ENCODE data around the gene SNRNP25. TPM values are rescaled to one million over a fixed set of nuclear protein-coding genes. Genes with fewer than 3 reads are reported as not detected.
A peak's percentile ranks its signal among the peaks of the same experiment; 100 is the strongest.

SNRNP25 gene
- total and polyA plus RNA-seq, 9 of the 15 experiments (the other 6 are each of a cell fraction or from before 2014, with no cell fraction given): 59.0 to 176 (median 108) TPM

- in situ Hi-C loops (cut with MboI) (no loop called here), intact Hi-C loops (cut with micrococcal nuclease) (no loop called here)
- no peak for TF ChIP-seq ZBTB26 (CRISPR knock-in tag; IDR thresholded peaks at IDR 0.05)
- TF ChIP-seq POLR2A (conservative IDR thresholded peaks at IDR 0.05): 0 out of 2 replicates have a peak, but pooled peaks have one; percentile 40
- no peak for TF ChIP-seq SNIP1 (IDR thresholded peaks at IDR 0.05; ENCODE audit: low read depth)
- TF ChIP-seq RBBP5 (IDR thresholded peaks at IDR 0.05; ENCODE audit: borderline replicate concordance, insufficient read depth, low read length, poor library complexity, severe bottlenecking): no peak
- no peak for TF ChIP-seq MTA3 (IDR thresholded peaks at IDR 0.05; ENCODE audit: borderline replicate concordance)
- TF ChIP-seq, protein P1, sequence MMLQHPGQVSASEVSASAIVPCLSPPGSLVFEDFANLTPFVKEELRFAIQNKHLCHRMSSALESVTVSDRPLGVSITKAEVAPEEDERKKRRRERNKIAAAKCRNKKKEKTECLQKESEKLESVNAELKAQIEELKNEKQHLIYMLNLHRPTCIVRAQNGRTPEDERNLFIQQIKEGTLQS (IDR thresholded peaks at IDR 0.05): 0 out of 2 replicates have a peak, but pooled peaks have one; percentile 0
- TF ChIP-seq, protein P1 (CRISPR knock-in tag; conservative IDR thresholded peaks at IDR 0.05): no peak
- TF ChIP-seq CREB1 (IDR thresholded peaks at IDR 0.05): no peak
- TF ChIP-seq CREB1 (CRISPR knock-in tag; IDR thresholded peaks at IDR 0.05): no peak
- TF ChIP-seq BRD9 (IDR thresholded peaks at IDR 0.05; ENCODE audit: low read depth, partially characterized antibody): no peak
- no peak for TF ChIP-seq SPI1 (IDR thresholded peaks at IDR 0.05; ENCODE audit: borderline replicate concordance, low read depth, low read length)
- no peak for TF ChIP-seq DEAF1 (CRISPR knock-in tag; IDR thresholded peaks at IDR 0.05)
- no peak for TF ChIP-seq ZNF23 (CRISPR knock-in tag; IDR thresholded peaks at IDR 0.05)
- TF ChIP-seq ZC3H4 (CRISPR knock-in tag; IDR thresholded peaks at IDR 0.05; ENCODE audit: borderline replicate concordance): no peak
- no peak for TF ChIP-seq NUFIP1 (IDR thresholded peaks at IDR 0.05; ENCODE audit: partially characterized antibody)
- FAIRE-seq (no peak), DNase-seq (ENCODE audit: extremely low read depth in 1 of 4, low spot score in 3 of 4) (no peak), ATAC-seq (no peak)
- H3K9me3 ChIP-seq (replicated peaks; ENCODE audit: control insufficient read depth, insufficient read depth, low read depth, low read length): no peaks in the 10 kb centered on the region
- BruUV-seq (replicated peaks): no TSS peak
- H3K27me3 ChIP-seq (ENCODE audit: control insufficient read depth in 2 of 2, insufficient read depth in 2 of 2, low read length in 2 of 2): no peaks in the 10 kb centered on the region
- H4K20me1 ChIP-seq (replicated peaks; ENCODE audit: control insufficient read depth, insufficient read depth, low read length): peaks cover 4% of the 10 kb centered on the region; the same call in 1 of the 2 replicates
- H3K9ac ChIP-seq (ENCODE audit: insufficient read depth in 1 of 2, low read depth in 2 of 2, low read length in 2 of 2): peak overlapping the region in 1 of 2 experiments; percentile 50; a peak in 1 of 4 replicates
- no peak overlapping the region for H2AFZ ChIP-seq (ENCODE audit: low read depth, low read length)
- no peak overlapping the region for H3K27ac ChIP-seq (ENCODE audit: extremely low read depth, low read depth, low read length)
- WGBS (ENCODE audit: insufficient coverage, low coverage, missing lambda C conversion rate): 94% methylated on average over 7 of the region's 11 CpGs
- no peak overlapping the region for H3K4me3 ChIP-seq
- no peak overlapping the region for H3K4me2 ChIP-seq (ENCODE audit: insufficient read depth, low read length)
- peaks cover 0 to 39% of the 10 kb centered on the region in 2 experiments; a peak in 4 of 5 replicates for H3K4me1 ChIP-seq (replicated peaks in 1 of 2; ENCODE audit: control insufficient read depth in 2 of 2, insufficient read depth in 2 of 2, low read length in 2 of 2)
- no peaks in the 10 kb centered on the region for H3K79me2 ChIP-seq (ENCODE audit: control insufficient read depth, insufficient read depth, low read length)
- ChIA-PET CTCF (ENCODE audit: low intra/inter-chr PET ratio) (no interaction called here), POLR2A (no interaction called here)
- H3K9me1 ChIP-seq (ENCODE audit: control insufficient read depth, insufficient read depth, low read length): no peaks in the 10 kb centered on the region
- peaks cover 37% of the 10 kb centered on the region for H3K36me3 ChIP-seq (ENCODE audit: control insufficient read depth, insufficient read depth, low read length)
These were observed 17.8 kb upstream of the SNRNP25 start for GRCh38 chr16:35678-36305.
